Lung (tissue), 12 donors: ENCODE results near the gene JAG2. TPM values are rescaled to one million over a fixed set of nuclear protein-coding genes. Genes with fewer than 3 reads are reported as not detected.

ENCODE experiments used
- ATAC-seq: fragments of 200-7000 bp; cut with Tn5 transposase; one replicate; pipeline ENCODE4 v1.9.1; 2020; ENCODE audit warnings: moderate number of reproducible peaks; ENCODE audit not compliant: insufficient read depth, low FRiP score
- DNase-seq, 3 donors: peaks; one replicate each; pipeline ENCODE4 v3.0.0-alpha.2; 2013 to 2017
- H3K27ac ChIP-seq, 2 donors: one replicate each; pipeline ENCODE4 v1.5.1; 2013; ENCODE audit warnings: mild to moderate bottlenecking in 2 of 2, moderate library complexity in 2 of 2, control low read depth in 1 of 2, inconsistent platforms in 1 of 2, low read depth in 1 of 2, low read length in 1 of 2
- H3K27me3 ChIP-seq, 3 donors: one replicate each; pipeline ENCODE4 v1.5.1; 2013; ENCODE audit warnings: low read length in 2 of 3; ENCODE audit not compliant: control insufficient read depth in 3 of 3, insufficient read depth in 3 of 3
- H3K36me3 ChIP-seq, 4 donors: one replicate each; pipeline ENCODE4 v1.5.1; 2013; ENCODE audit warnings: low read length in 4 of 4, mild to moderate bottlenecking in 1 of 4, moderate library complexity in 1 of 4; ENCODE audit not compliant: control insufficient read depth in 4 of 4, insufficient read depth in 4 of 4
- H3K4me1 ChIP-seq, 5 donors: one replicate each; pipeline ENCODE4 v1.5.1; 2013; ENCODE audit warnings: low read length in 5 of 5, mild to moderate bottlenecking in 2 of 5, moderate library complexity in 1 of 5; ENCODE audit not compliant: control insufficient read depth in 5 of 5, insufficient read depth in 5 of 5
- H3K4me3 ChIP-seq: one replicate; pipeline ENCODE4 v1.5.1; 2013; ENCODE audit warnings: mild to moderate bottlenecking, control low read depth, moderate library complexity
- H3K9ac ChIP-seq, 2 donors: one replicate each; pipeline ENCODE4 v1.5.1; 2013; ENCODE audit warnings: low read length in 2 of 2, control low read depth in 1 of 2; ENCODE audit not compliant: insufficient read depth in 1 of 2
- H3K9me3 ChIP-seq, 4 donors: one replicate each; pipeline ENCODE4 v1.5.1; 2013; ENCODE audit warnings: low read length in 3 of 4, mild to moderate bottlenecking in 1 of 4, moderate library complexity in 1 of 4; ENCODE audit not compliant: control insufficient read depth in 4 of 4, insufficient read depth in 3 of 4
- WGBS, 2 donors: extraction: QIAGEN DNeasy Blood & Tissue Kit; methylation state at CpG; one replicate each; pipeline ENCODE4 v1.1.7; 2013; 5-methylcytosine and 5-hydroxymethylcytosine counted together
- polyA plus RNA-seq, 2 donors: library from polyadenylated mRNA; stranded (reverse); fragments of 200-250 nt; gene quantifications; one replicate each; pipeline ENCODE4 v1.2.1, GENCODE V29; 2013
- total RNA-seq, 2 donors: library from RNA; depleted of rRNA in 1 of 2; stranded (reverse); fragments of >200 nt in 1 of 2; gene quantifications; one replicate each; pipeline ENCODE4 v1.2.1, GENCODE V29; 2014 to 2021
- TF ChIP-seq, protein P1 (sequence below): IDR thresholded peaks from 2 replicates; pipeline ENCODE4 v1.5.1; 2012; ENCODE audit warnings: mild to moderate bottlenecking; ENCODE audit errors: control extremely low read depth, extremely low read depth
- donor health status: control.
- donor health status: control.
- donor health status: Bipolar disorder and iron deficiency.
- donor health status: healthy.
- donor health status: DM: yes; HTN: yes; CAD: no.

JAG2 gene
- total and polyA plus RNA-seq, 4 donors, result 14.1 to 35.1 (median 27.8) TPM

DNA sequence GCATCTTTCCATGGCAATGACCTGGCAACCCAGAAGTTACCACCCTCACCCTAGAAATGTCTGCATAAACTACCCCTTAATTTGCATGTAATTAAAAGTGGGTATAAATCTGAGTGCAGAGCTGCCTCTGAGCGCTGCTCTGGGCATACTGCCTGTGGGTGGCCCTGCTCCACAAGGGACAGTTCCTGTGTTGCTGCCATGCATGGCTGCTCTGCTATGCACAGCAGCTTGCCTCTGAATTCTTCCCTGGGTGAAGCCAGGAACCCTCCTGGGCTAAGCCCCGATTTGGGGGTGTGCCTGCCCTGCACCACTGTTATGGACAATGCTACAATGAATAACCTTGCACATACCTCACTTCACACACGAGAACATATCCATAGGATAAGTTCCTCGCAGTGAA lies 67.7 kb downstream of the JAG2 start:
- DNase-seq, result no peak
- peaks cover 0 to 3% (median 1%) of the 10 kb centered on the region in 4 donors for H3K9me3 ChIP-seq
- H3K4me1 ChIP-seq, result no peaks in the 10 kb centered on the region
- H3K4me3 ChIP-seq, result no peak overlapping the region
- H3K27ac ChIP-seq, result no peak overlapping the region
- no peak overlapping the region for H3K9ac ChIP-seq
- peaks cover 0 to 3% (median 0%) of the 10 kb centered on the region in 3 donors for H3K27me3 ChIP-seq
- H3K36me3 ChIP-seq, result no peaks in the 10 kb centered on the region
- WGBS, 2 donors, result 85 to 90% methylated on average over 4 of the region's 4 CpGs
- ATAC-seq, result no peak
- TF ChIP-seq, protein P1, sequence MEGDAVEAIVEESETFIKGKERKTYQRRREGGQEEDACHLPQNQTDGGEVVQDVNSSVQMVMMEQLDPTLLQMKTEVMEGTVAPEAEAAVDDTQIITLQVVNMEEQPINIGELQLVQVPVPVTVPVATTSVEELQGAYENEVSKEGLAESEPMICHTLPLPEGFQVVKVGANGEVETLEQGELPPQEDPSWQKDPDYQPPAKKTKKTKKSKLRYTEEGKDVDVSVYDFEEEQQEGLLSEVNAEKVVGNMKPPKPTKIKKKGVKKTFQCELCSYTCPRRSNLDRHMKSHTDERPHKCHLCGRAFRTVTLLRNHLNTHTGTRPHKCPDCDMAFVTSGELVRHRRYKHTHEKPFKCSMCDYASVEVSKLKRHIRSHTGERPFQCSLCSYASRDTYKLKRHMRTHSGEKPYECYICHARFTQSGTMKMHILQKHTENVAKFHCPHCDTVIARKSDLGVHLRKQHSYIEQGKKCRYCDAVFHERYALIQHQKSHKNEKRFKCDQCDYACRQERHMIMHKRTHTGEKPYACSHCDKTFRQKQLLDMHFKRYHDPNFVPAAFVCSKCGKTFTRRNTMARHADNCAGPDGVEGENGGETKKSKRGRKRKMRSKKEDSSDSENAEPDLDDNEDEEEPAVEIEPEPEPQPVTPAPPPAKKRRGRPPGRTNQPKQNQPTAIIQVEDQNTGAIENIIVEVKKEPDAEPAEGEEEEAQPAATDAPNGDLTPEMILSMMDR, result no peak

DNA sequence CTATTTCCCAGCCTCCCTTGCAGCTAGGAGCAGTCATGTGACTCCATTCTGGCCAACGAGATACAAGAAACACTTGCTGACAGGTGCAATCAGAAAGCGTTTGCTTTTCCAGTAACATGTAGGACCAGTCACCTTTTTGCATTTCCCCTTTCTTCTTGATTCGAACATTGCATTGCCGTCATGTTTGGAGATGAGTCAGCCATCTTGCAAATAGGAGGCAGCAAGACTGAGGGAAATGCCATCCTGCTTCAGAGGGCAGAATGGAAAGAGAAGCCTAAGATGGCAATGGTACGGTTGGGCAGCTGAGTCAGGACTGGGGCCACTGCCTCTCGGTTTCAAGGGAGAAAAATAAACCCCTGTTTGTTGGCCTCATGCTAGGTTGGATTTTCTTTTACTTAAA lies 68.8 kb downstream of the JAG2 start:
- H3K4me3 ChIP-seq, result no peak overlapping the region
- H3K27ac ChIP-seq, result no peak overlapping the region
- H3K27me3 ChIP-seq, result peaks cover 0 to 3% (median 0%) of the 10 kb centered on the region in 3 donors
- TF ChIP-seq, protein P1, result no peak
- peaks cover 0 to 3% (median 1%) of the 10 kb centered on the region in 4 donors for H3K9me3 ChIP-seq
- WGBS, 2 donors, result 70 to 93% methylated on average over 6 of the region's 6 CpGs
- no peaks in the 10 kb centered on the region for H3K36me3 ChIP-seq
- H3K9ac ChIP-seq, result no peak overlapping the region
- no peak for DNase-seq
- H3K4me1 ChIP-seq, result no peaks in the 10 kb centered on the region
- ATAC-seq, result no peak

DNA sequence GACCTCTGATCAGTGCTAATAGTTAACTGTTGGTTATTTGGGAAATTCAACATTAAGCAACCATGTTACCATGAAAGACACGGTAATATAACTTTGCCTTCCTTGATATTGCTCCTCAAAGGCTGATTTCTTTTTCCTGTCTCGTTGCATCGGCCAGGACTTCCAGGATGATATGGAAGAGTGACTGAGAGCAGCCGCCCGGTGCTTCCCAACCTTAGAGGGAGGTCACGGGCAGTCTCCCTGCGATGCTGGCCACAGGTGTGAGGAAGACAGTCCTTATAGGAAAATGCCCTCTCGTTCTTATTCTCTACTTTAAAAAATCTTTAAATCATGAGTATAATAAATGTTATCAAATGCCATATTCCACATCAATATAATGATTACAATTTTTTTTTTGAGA lies 70.3 kb downstream of the JAG2 start:
- 85 to 99% methylated on average over 8 of the region's 8 CpGs for WGBS, 2 donors
- Histone ChIP-seq H3K4me1 (peaks cover 0 to 9% (median 4%) of the 10 kb centered on the region in 5 donors), H3K27ac (no peak overlapping the region), H3K27me3 (no peaks in the 10 kb centered on the region), H3K4me3 (no peak overlapping the region), H3K36me3 (no peaks in the 10 kb centered on the region), H3K9me3 (peaks cover 0 to 3% (median 1%) of the 10 kb centered on the region in 4 donors), H3K9ac (no peak overlapping the region)
- no peak for ATAC-seq
- TF ChIP-seq, protein P1, result no peak
- DNase-seq, result no peak

DNA sequence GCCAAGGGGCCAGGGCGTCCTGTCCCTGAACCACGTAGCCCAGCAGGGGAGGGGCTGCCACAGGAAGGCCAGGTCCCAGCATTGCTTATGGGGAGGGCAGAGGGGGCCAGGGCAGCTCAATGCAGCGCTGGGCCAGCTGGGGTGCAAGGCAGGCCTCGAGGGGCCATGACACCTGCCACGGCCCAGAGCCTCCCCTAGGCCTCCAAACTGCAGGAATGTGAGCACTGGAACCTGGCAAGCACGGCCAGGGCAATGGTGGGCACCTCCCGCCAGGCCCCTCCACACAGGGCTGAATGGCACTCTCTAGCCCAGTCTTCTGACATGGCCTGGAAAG lies 70.8 kb downstream of the JAG2 start:
- ATAC-seq (no peak), DNase-seq (no peak)
- WGBS, 2 donors, result 78 to 94% methylated on average over 7 of the region's 7 CpGs
- Histone ChIP-seq H3K9ac (no peak overlapping the region), H3K27ac (no peak overlapping the region), H3K36me3 (no peaks in the 10 kb centered on the region), H3K27me3 (no peaks in the 10 kb centered on the region), H3K4me3 (no peak overlapping the region), H3K4me1 (peaks cover 0 to 10% (median 4%) of the 10 kb centered on the region in 5 donors), H3K9me3 (peaks cover 0 to 3% (median 1%) of the 10 kb centered on the region in 4 donors)
- TF ChIP-seq, protein P1, result no peak
